ENCODE data around the gene VPS4B. TPM values are rescaled to one million over a fixed set of nuclear protein-coding genes. Genes with fewer than 3 reads are reported as not detected.

Gene VPS4B
- total RNA-seq (2022; extraction: Qiagen RNA extraction; ENCODE audit: low read depth): 19.7 to 25.0 TPM (median 20.9 TPM) in 5 replicates

DNA sequence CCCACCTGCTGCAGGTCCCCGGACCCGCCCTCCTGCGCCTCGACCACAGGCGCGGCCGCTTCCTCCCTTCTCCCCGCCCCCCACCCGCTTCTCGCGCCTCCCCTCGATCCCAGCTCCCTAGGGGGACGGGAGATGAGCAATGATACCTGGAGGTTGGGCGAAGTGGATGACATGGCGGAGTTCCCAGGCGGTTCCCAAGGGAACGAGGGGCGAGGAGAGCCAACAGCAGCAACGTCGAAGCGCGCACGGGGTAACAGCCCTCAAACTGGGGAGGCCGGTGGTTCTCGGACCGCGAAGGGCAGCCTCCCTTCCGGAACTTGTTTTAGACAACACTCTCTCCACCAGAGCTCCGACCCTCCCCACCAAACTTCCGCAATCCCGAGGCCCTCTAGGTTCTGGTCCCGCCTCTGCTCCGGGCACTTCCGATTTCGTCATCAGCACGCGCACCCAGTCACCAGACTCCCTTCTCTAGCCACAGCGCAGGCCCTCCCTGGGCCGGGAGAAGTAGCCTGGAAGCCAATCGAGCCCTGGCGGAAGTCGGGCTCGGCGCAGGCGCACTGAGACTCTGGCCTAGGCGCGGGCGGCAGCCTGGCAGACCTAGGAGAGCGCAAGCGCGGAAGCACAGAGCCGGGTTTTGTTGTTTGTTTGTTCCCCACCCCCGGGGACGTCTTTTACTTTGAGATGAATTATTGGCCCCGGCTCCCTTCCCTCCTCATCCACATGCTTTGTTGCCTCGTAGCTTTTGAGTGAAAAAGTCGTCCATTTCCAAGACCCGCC, at the start of gene VPS4B:
Gene VPS4B (minus strand): TSS at position 390 of the 777 bp plus-strand sequence. CDS start 217 bp downstream, at position 173.

GRCh38 chr18:63367053-63367953, 55.0 kb downstream of the VPS4B start, which contains the start of gene KDSR:
Gene KDSR, minus strand, starts transcription at chr18:63367206. Its CDS starts 88 bp downstream, at chr18:63367118.

Other genes starting within 250 kb of the VPS4B start
- gene BCL2, start 102.7 kb downstream of the VPS4B start, total RNA-seq (2022; extraction: Qiagen RNA extraction; ENCODE audit: low read depth): 0.52 to 0.73 TPM (median 0.58 TPM) in 5 replicates
- gene KDSR, start 55.3 kb downstream of the VPS4B start, total RNA-seq (2022; extraction: Qiagen RNA extraction; ENCODE audit: low read depth): 35.9 to 46.2 TPM (median 37.6 TPM) in 5 replicates
- 0.07 to 0.16 TPM (median 0.10 TPM) in 4 of 5 replicates, not detected in the other for gene SERPINB5, start 54.5 kb upstream of the VPS4B start, total RNA-seq (2022; extraction: Qiagen RNA extraction; ENCODE audit: low read depth)
- gene SERPINB12, start 119.9 kb upstream of the VPS4B start, total RNA-seq (2022; extraction: Qiagen RNA extraction; ENCODE audit: low read depth): not detected in 5 replicates
- not detected in 5 replicates for gene SERPINB13, start 164.9 kb upstream of the VPS4B start, total RNA-seq (2022; extraction: Qiagen RNA extraction; ENCODE audit: low read depth)
- 0.16 to 0.26 TPM (median 0.20 TPM) in 5 replicates for gene SERPINB4, start 221.8 kb upstream of the VPS4B start, total RNA-seq (2022; extraction: Qiagen RNA extraction; ENCODE audit: low read depth)
- 0.09 to 0.26 TPM (median 0.17 TPM) in 4 of 5 replicates, not detected in the other for gene SERPINB3, start 239.4 kb upstream of the VPS4B start, total RNA-seq (2022; extraction: Qiagen RNA extraction; ENCODE audit: low read depth)

Measured in A549 treated with CpdA at 1 μM for 4 hours (cell line).